Measurements from ENCODE around the gene C12orf56. TPM values are rescaled to one million over a fixed set of nuclear protein-coding genes. Genes with fewer than 3 reads are reported as not detected.
"Not testable (repeated sequence)": the region's sequence is repeated elsewhere in the genome, so short reads cannot be mapped to it uniquely, and the experiment has no call there.

The C12orf56 gene
- total RNA-seq, 2 experiments from 2014 or later = not detected

GRCh38 chr12:64221651-64222008 lies 168.9 kb downstream of the C12orf56 start:
- no peaks in the 10 kb centered on the region for H3K27me3 Mint-ChIP-seq (ENCODE audit: low read depth)
- intact Hi-C loops (cut with micrococcal nuclease) = loop anchor here (1.0 to 5.0 kb wide), 6 partner anchors 183 to 946 kb away; partner anchors contain the start of genes LEMD3, SRGAP1, TBK1 and XPOT
- CTCF ChIA-PET = no interaction called here
- H3K9me3 Mint-ChIP-seq = no peaks in the 10 kb centered on the region
- peak overlapping the region; percentile 91 for H3K27ac Mint-ChIP-seq
- peaks cover 4% of the 10 kb centered on the region for H3K36me3 Mint-ChIP-seq (ENCODE audit: low read depth)
- peaks cover 26% of the 10 kb centered on the region for H3K4me1 Mint-ChIP-seq (ENCODE audit: low read depth)
- DNase-seq = peak; percentile 60
- H3K4me3 Mint-ChIP-seq = peak overlapping the region; percentile 92

- intact Hi-C loops (cut with micrococcal nuclease) = loop anchor here (5.0 kb wide), 2 partner anchors 462 to 947 kb away; partner anchors contain the start of gene LEMD3
- H3K27ac Mint-ChIP-seq = no peak overlapping the region
- H3K4me3 Mint-ChIP-seq = no peak overlapping the region
- H3K9me3 Mint-ChIP-seq = no peaks in the 10 kb centered on the region
- H3K36me3 Mint-ChIP-seq (ENCODE audit: low read depth) = peaks cover 8% of the 10 kb centered on the region
- peaks cover 26% of the 10 kb centered on the region for H3K4me1 Mint-ChIP-seq (ENCODE audit: low read depth)
- H3K27me3 Mint-ChIP-seq (ENCODE audit: low read depth) = no peaks in the 10 kb centered on the region
- CTCF ChIA-PET = no interaction called here
- no peak for DNase-seq
These were observed 170.5 kb downstream of the C12orf56 start for GRCh38 chr12:64220046-64220445.

DNA sequence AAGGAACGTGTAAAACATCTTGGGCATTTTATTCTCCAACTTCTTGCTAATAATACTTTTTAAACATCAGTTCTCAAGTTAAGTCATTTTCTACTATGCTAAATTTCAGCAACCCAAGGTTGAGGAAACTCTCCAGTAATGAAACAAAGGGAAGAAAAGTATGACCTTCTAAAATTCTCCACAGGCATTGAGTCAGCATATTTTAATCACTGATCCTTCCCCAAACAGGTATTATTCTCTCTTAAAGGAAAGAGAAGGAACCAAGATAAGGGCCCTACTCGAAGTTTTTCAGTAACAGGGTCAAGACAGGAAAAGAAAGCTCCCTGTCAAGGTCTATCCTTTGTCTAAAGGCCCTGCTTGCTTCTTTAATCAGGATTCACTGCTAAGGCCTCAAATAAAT lies 171.4 kb downstream of the C12orf56 start:
- CTCF ChIA-PET = no interaction called here

DNA sequence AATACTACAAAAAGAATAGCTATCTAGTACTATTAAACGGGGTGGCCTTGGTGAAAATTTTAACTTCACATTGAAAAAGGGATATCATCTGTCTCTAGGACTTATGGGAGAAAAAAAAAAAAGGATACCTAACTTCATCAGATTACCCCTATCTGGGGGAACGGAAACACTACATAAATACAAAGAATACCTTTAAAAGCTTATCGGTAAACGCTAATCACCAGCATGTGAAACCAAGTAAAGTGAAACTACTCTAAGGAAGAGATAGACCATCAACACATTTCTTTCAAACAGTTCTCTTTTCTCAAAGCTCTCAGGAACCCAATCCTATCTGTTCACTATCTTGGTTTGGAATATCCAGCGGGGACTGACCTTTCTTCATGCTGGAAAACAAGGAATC lies 172.0 kb downstream of the C12orf56 start:
- Mint-ChIP-seq H3K27me3 (ENCODE audit: low read depth) (no peaks in the 10 kb centered on the region), H3K4me3 (peak overlapping the region; percentile 13), H3K9me3 (no peaks in the 10 kb centered on the region), H3K4me1 (ENCODE audit: low read depth) (peaks cover 26% of the 10 kb centered on the region), H3K27ac (no peak overlapping the region), H3K36me3 (ENCODE audit: low read depth) (peaks cover 15% of the 10 kb centered on the region)
- no peak for DNase-seq
- intact Hi-C loops (cut with micrococcal nuclease) = no loop called here
- CTCF ChIA-PET = interaction anchor here (0.7 to 1.5 kb wide), 4 partner anchors 14 to 1899 kb away, joined by 3 to 5 read pairs (median 3); no protein-coding TSS in a partner anchor

More for the DNA sequence above, 171.4 kb downstream of the C12orf56 start:
- Mint-ChIP-seq H3K4me1 (ENCODE audit: low read depth) (peaks cover 26% of the 10 kb centered on the region), H3K4me3 (peak overlapping the region; percentile 20), H3K27me3 (ENCODE audit: low read depth) (no peaks in the 10 kb centered on the region), H3K9me3 (no peaks in the 10 kb centered on the region), H3K36me3 (ENCODE audit: low read depth) (peaks cover 9% of the 10 kb centered on the region), H3K27ac (no peak overlapping the region)
- intact Hi-C loops (cut with micrococcal nuclease) = no loop called here
- no peak for DNase-seq

DNA sequence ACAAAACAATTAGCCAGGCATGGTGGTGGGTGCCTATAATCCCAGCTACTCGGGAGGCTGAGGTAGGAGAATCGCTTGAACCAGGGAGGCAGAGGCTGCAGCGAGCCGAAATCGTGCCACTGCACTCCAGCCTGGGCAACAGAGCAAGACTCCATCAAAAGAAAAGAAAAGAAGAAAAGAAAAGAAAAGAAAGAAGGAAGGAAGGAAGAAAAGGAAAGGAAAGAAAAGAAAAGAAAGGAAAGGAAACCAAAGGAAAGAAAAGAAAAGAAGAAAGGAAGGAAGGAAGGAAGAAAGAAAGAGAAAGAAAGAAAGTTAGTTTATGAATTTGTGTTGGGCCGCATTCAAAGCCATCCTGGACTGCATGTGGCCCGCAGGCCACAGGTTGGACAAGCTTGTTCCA lies 172.9 kb downstream of the C12orf56 start:
- intact Hi-C loops (cut with micrococcal nuclease); H3K27me3 Mint-ChIP-seq (ENCODE audit: low read depth); H3K4me3 Mint-ChIP-seq; H3K9me3 Mint-ChIP-seq; DNase-seq; H3K27ac Mint-ChIP-seq: not testable (repeated sequence)
- CTCF ChIA-PET = interaction anchor here (0.7 to 1.5 kb wide), 2 partner anchors 13 to 1900 kb away, joined by 3 to 5 read pairs; no protein-coding TSS in a partner anchor
- H3K36me3 Mint-ChIP-seq (ENCODE audit: low read depth) = peaks cover 21% of the 10 kb centered on the region
- peaks cover 22% of the 10 kb centered on the region for H3K4me1 Mint-ChIP-seq (ENCODE audit: low read depth)

- Mint-ChIP-seq H3K4me1 (ENCODE audit: low read depth) (peaks cover 19% of the 10 kb centered on the region), H3K36me3 (ENCODE audit: low read depth) (peaks cover 28% of the 10 kb centered on the region), H3K27me3 (ENCODE audit: low read depth) (no peaks in the 10 kb centered on the region), H3K9me3 (no peaks in the 10 kb centered on the region), H3K4me3 (no peak overlapping the region), H3K27ac (no peak overlapping the region)
- intact Hi-C loops (cut with micrococcal nuclease) = no loop called here
- DNase-seq = no peak
- CTCF ChIA-PET = interaction anchor here (1.3 kb wide), 1 partner anchor 11 kb away, joined by 5 read pairs; no protein-coding TSS in a partner anchor
These were observed 174.3 kb downstream of the C12orf56 start for GRCh38 chr12:64216239-64216638.

Other genes starting within 250 kb of the C12orf56 start
- gene KICS2, start 168.5 kb downstream of the C12orf56 start, total RNA-seq = 10 to 100 TPM; 13.3 to 15.6 TPM
- 100 to 1,000 TPM; 227 to 236 TPM for gene XPOT, start 13.6 kb upstream of the C12orf56 start, total RNA-seq
- 10 to 100 TPM; 10.7 to 12.1 TPM for gene TBK1, start 61.4 kb upstream of the C12orf56 start, total RNA-seq
- gene RASSF3, start 219.7 kb upstream of the C12orf56 start, total RNA-seq = 10 to 100 TPM; 39.4 to 43.8 TPM

Measured in activated naive CD4-positive, alpha-beta T cell treated with anti-CD3 and anti-CD28 coated beads for 36 hours (primary cell).